OCI-LY7 (cell line): ENCODE results near the gene SCAMP2.

Source experiments
- CTCF ChIP-seq: fragments of 200-600 bp; sonication (generic); conservative IDR thresholded peaks from 2 replicates; pipeline ENCODE4 v1.5.1; 2014; ENCODE audit warnings: mild to moderate bottlenecking, antibody characterized with exemption, low read length, moderate library complexity, mixed read lengths
- EZH2phosphoT487 ChIP-seq: fragments of 200-600 bp; sonication (generic); IDR thresholded peaks from 2 replicates; pipeline ENCODE4 v1.6.1; 2018; ENCODE audit warnings: low read depth, borderline replicate concordance, mild to moderate bottlenecking, mixed run types, antibody characterized with exemption, low read length, moderate library complexity, mixed read lengths

- TF ChIP-seq CTCF, result no peak
- no peak for TF ChIP-seq EZH2phosphoT487
Observed at GRCh38 chr15:74837482-74838136, 35.6 kb downstream of the SCAMP2 start.
